Choroid plexus epithelial cell (primary cell): ENCODE data around the gene P2RY8.

Experiments
- DNase-seq: peaks from one replicate; pipeline ENCODE4 v3.0.0-alpha.2; 2010; ENCODE audit warnings: low read depth
- H3K4me3 ChIP-seq: 2 replicates; pipeline ENCODE4 v1.5.1; 2011; ENCODE audit warnings: low read depth, mild to moderate bottlenecking, control low read depth, low read length, moderate library complexity
- CTCF ChIP-seq: conservative IDR thresholded peaks from 2 replicates; pipeline ENCODE4 v1.5.1; 2011; ENCODE audit warnings: low read depth, mild to moderate bottlenecking, control low read depth, inconsistent platforms, low read length, moderate library complexity

Gene P2RY8

GRCh38 chrX:1529328-1529727 is 7.7 kb downstream of the P2RY8 start:
- H3K4me3 ChIP-seq, result no peak overlapping the region
- no peak for DNase-seq

DNA sequence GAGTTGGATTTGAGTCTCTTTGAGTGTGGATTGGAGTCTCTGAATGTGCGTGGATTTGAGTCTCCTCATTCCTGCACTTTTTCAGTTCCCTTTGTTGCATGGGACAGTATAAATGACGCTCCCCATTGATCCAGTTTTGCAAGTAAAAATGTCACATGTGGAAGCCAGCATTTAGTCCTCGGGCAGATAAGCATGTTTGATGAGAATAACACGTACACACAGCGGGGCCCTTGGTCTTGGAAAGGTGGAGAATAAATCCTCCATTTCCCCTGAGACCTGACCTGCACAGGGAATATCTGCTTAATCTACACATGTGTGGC is 8.1 kb downstream of the P2RY8 start:
- TF ChIP-seq CTCF, result no peak
- no peak overlapping the region for H3K4me3 ChIP-seq
- no peak for DNase-seq

More at GRCh38 chrX:1529328-1529727, 7.7 kb downstream of the P2RY8 start:
- no peak for TF ChIP-seq CTCF

- no peak for DNase-seq
- no peak overlapping the region for H3K4me3 ChIP-seq
- TF ChIP-seq CTCF, result no peak
Measured at GRCh38 chrX:1528186-1528883, 8.7 kb downstream of the P2RY8 start.

DNA sequence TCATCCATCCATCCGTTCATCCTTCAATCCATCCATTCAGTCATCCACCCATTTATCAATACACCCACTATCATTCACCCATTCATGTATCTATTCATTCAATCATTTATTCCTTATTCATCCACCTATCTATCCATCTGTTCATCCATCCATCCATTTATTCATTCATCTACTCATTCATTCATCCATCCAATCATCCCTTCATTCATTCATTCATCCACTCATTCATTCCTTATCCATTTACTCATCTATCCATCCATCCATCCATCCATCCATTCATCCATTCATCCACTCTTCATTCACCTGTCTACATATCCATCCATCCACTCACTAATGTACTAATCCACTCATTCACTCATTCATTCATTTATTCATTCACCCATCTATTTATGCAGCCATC is 9.5 kb downstream of the P2RY8 start:
- no peak for DNase-seq
- no peak overlapping the region for H3K4me3 ChIP-seq
- TF ChIP-seq CTCF, result no peak

GRCh38 chrX:1526565-1526964 is 10.4 kb downstream of the P2RY8 start:
- no peak for TF ChIP-seq CTCF
- DNase-seq, result no peak

GRCh38 chrX:1525583-1526355 is 11.2 kb downstream of the P2RY8 start:
- DNase-seq, result no peak
- no peak for TF ChIP-seq CTCF
- H3K4me3 ChIP-seq, result no peak overlapping the region

More at GRCh38 chrX:1526565-1526964, 10.4 kb downstream of the P2RY8 start:
- H3K4me3 ChIP-seq, result no peak overlapping the region
